CD4-positive, alpha-beta T cell (primary cell): ENCODE measurements around the gene SAMD4A. TPM values are rescaled to one million over a fixed set of nuclear protein-coding genes. Genes with fewer than 3 reads are reported as not detected.

Experiments
- ATAC-seq: fragments of 200-7000 bp; cut with Tn5 transposase; one replicate; pipeline ENCODE4 v1.10.0; 2022; ENCODE audit warnings: mild to moderate bottlenecking; ENCODE audit not compliant: poor library complexity
- CTCF ChIA-PET: fragments of 350-600 bp; sonication (Branson Sonifier 250); formaldehyde crosslinking; loops from one replicate; lab custom pipeline; 2021; ENCODE audit warnings: antibody characterized with exemption, inconsistent platforms; lab: Charles Lee
- POLR2A ChIA-PET: fragments of 350-600 bp; sonication (Branson Sonifier 250); formaldehyde crosslinking; loops from one replicate; lab custom pipeline; 2021; ENCODE audit warnings: antibody characterized with exemption, inconsistent platforms; lab: Charles Lee
- DNase-seq, 14 experiments: peaks; one replicate each; pipeline ENCODE4 v3.0.0-alpha.2; 2013 to 2020; ENCODE audit warnings: mixed read lengths in 2 of 14
- H3K27ac ChIP-seq, 2 donors: one replicate each; pipeline versions ENCODE4 v1.5.1 to v1.7.0; 2013; ENCODE audit warnings: low read length in 2 of 2, low read depth in 1 of 2, mild to moderate bottlenecking in 1 of 2
- H3K27me3 ChIP-seq, 2 experiments: 1 replicate in 1 of 2; 2 replicates in 1 of 2; pipeline versions ENCODE4 v1.6.1 to v1.7.0; 2013; ENCODE audit warnings: low read length in 2 of 2, control low read depth in 1 of 2, mild to moderate bottlenecking in 1 of 2, moderate library complexity in 1 of 2; ENCODE audit not compliant: insufficient read depth in 2 of 2, control insufficient read depth in 1 of 2
- H3K36me3 ChIP-seq: one replicate; pipeline ENCODE4 v1.6.1; 2013; ENCODE audit warnings: low read length, control low read depth; ENCODE audit not compliant: insufficient read depth
- H3K4me1 ChIP-seq: one replicate; pipeline ENCODE4 v1.6.1; 2013; ENCODE audit warnings: low read length, control low read depth; ENCODE audit not compliant: insufficient read depth
- H3K4me3 ChIP-seq: one replicate; pipeline ENCODE4 v1.5.1; 2013; ENCODE audit warnings: mild to moderate bottlenecking, low read length, moderate library complexity
- H3K9me3 ChIP-seq, 2 experiments: 1 replicate in 1 of 2; 2 replicates in 1 of 2; pipeline versions ENCODE4 v1.6.1 to v1.7.0; 2013; ENCODE audit warnings: low read length in 2 of 2, mild to moderate bottlenecking in 2 of 2, control low read depth in 1 of 2, moderate library complexity in 1 of 2; ENCODE audit not compliant: control insufficient read depth in 1 of 2, insufficient read depth in 1 of 2
- H3K27ac Mint-ChIP-seq: one replicate; pipeline ENCODE4 v1.8.0; 2020; ENCODE audit warnings: mixed read lengths
- H3K27me3 Mint-ChIP-seq: one replicate; pipeline ENCODE4 v1.8.0; 2021; ENCODE audit warnings: mixed read lengths
- H3K36me3 Mint-ChIP-seq: one replicate; pipeline ENCODE4 v1.8.0; 2021; ENCODE audit warnings: low read depth, mixed read lengths
- H3K4me1 Mint-ChIP-seq: one replicate; pipeline ENCODE4 v1.8.0; 2021; ENCODE audit warnings: low read depth, mixed read lengths
- H3K4me3 Mint-ChIP-seq: one replicate; pipeline ENCODE4 v1.8.0; 2020; ENCODE audit warnings: mild to moderate bottlenecking, mixed read lengths
- H3K9me3 Mint-ChIP-seq: one replicate; pipeline ENCODE4 v1.8.0; 2020; ENCODE audit warnings: mixed read lengths
- intact Hi-C, 2 experiments: fragments of 100-400 bp; cut with DNase I in 1 of 2; cut with micrococcal nuclease in 1 of 2; formaldehyde crosslinking; loops; one replicate each; pipeline versions ENCODE4 v1.15.1 to v1.9.0; 2023 to 2025; cut with DNase I, micrococcal nuclease
- total RNA-seq, 174 experiments: library from RNA in 2 of 174; stranded (reverse) in 2 of 174; gene quantifications; one replicate each; pipeline ENCODE4 v1.2.3 and lab custom pipeline; 2021 to 2026
- TF ChIP-seq, protein P1 (sequence below): fragments of 200-600 bp; IDR thresholded peaks from one replicate; pipeline ENCODE4 v1.8.0; 2022; ENCODE audit warnings: antibody characterized with exemption, mild to moderate bottlenecking

The SAMD4A gene
- total RNA-seq, 2 experiments from 2014 or later: 1.9 to 2.3 TPM

DNA sequence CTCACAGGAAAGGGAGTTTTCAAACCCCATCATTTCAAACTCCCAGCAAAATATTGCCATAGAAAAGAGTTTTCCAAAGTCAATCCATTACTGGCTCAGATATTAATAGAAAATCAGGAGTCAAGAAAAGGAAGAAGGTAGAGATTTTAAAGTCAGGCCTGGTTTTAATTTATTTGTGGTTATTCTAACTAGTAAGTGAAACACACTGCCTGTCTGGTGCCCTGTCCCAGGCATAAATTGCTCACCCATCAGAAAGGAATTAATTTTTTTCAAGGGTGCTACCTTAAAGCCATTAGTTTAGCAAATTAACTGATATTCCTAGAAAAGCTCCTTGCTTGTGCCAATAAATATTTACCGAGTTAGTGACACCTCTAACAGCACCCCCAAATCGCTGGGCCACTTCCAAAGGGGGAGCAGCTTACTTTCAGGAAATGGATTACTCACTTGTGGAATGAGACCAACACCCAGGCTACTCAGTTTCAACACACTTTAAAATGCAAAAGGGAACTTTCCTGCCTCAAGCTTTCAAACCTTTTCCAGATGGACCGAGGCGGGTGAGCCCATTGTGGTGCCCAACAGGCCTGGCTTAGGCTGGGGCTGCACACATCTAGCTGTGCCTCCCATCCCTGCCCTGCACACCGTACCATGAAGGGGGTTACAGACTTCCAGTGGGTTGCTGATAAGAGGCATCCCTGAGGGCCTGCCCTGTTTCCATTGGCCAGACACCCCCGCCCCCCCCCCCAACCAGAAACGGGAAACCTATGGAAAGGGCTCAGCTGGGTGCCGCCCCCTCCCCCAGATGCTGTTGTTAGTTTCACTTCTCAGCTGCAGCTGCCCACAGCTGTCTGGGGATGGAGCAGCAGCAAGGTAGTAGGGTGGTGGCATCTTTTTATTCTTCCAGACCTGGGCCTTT is 117.2 kb downstream of the SAMD4A start:
- Mint-ChIP-seq H3K36me3 (no peaks in the 10 kb centered on the region), H3K27ac (no peak overlapping the region), H3K4me1 (no peaks in the 10 kb centered on the region), H3K4me3 (no peak overlapping the region), H3K27me3 (no peaks in the 10 kb centered on the region), H3K9me3 (no peaks in the 10 kb centered on the region)
- Histone ChIP-seq H3K9me3 (no peaks in the 10 kb centered on the region), H3K27ac (no peak overlapping the region), H3K27me3 (no peaks in the 10 kb centered on the region), H3K36me3 (no peaks in the 10 kb centered on the region), H3K4me3 (no peak overlapping the region), H3K4me1 (no peaks in the 10 kb centered on the region)
- intact Hi-C loops: no loop called here
- ATAC-seq (no peak), DNase-seq (no peak)
- CTCF ChIA-PET: interaction anchor here (0.6 kb wide), 1 partner anchor 213 kb away, joined by 3 read pairs; no protein-coding TSS in a partner anchor
- TF ChIP-seq, protein P1, sequence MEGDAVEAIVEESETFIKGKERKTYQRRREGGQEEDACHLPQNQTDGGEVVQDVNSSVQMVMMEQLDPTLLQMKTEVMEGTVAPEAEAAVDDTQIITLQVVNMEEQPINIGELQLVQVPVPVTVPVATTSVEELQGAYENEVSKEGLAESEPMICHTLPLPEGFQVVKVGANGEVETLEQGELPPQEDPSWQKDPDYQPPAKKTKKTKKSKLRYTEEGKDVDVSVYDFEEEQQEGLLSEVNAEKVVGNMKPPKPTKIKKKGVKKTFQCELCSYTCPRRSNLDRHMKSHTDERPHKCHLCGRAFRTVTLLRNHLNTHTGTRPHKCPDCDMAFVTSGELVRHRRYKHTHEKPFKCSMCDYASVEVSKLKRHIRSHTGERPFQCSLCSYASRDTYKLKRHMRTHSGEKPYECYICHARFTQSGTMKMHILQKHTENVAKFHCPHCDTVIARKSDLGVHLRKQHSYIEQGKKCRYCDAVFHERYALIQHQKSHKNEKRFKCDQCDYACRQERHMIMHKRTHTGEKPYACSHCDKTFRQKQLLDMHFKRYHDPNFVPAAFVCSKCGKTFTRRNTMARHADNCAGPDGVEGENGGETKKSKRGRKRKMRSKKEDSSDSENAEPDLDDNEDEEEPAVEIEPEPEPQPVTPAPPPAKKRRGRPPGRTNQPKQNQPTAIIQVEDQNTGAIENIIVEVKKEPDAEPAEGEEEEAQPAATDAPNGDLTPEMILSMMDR: no peak
- POLR2A ChIA-PET: no interaction called here

DNA sequence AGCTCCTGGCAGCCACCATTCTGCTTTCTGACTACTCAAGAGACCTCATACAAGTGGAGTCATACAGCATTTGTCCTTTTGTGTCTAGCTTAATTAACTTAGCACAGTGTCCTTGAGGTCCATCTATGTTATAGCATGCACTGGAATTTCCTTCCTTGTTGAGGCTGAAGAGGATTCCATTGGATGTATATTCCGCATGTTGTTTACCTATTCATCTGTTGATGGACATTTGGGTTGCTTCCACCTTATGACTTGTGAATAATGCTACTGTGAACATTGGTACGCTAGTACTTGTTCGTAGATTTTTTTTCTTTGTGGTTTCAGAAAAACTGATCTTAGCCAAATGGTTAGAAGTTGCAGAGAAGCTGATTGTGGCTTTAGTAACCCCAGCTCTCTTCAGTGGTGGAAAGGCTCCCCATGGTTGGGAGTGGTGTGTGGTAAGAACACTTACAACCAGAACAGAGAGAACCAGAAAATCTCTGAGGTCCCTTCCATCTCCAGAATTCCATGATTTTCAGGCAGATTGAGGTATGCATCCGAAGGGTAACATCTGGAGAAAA is 118.4 kb downstream of the SAMD4A start:
- no peaks in the 10 kb centered on the region for H3K4me1 Mint-ChIP-seq
- ChIA-PET POLR2A (no interaction called here), CTCF (interaction anchor here (0.6 to 0.8 kb wide), 2 partner anchors 42 to 212 kb away, joined by 3 read pairs; no protein-coding TSS in a partner anchor)

DNA sequence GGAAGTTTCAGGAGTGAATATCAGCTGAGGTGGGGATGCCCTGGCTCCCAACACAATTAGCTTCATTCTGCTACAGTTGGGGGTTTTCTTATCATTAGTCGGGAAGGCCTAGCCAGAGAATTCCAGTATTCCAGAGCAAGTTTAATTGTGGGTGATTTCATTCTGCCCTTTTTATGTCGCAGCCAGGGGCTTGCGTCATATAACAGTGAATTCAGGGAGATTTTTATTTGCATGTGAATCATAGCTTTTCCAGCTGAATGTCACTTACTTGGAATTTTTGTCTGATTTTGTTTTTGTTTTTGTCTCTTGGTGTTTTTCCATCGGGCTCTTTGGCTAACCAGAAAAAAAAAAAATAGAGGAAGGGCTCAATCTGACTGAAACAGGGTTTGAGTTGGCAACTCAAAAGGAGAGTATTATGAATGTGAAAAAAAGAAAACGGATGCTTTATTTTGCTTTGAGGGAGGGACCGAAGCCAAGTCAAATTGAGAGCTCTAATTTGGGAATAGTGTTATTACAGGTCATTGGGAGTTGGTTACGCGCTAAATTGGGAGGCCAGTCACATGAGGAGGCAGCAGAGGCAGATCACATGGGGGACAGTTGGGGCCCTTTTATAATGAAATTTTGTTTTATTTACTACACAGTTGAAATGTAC is 119.4 kb downstream of the SAMD4A start:
- POLR2A ChIA-PET: no interaction called here
- Histone ChIP-seq H3K27me3 (no peaks in the 10 kb centered on the region), H3K27ac (no peak overlapping the region), H3K9me3 (no peaks in the 10 kb centered on the region), H3K4me3 (no peak overlapping the region), H3K4me1 (no peaks in the 10 kb centered on the region), H3K36me3 (no peaks in the 10 kb centered on the region)
- ATAC-seq (no peak), DNase-seq (no peak)
- TF ChIP-seq, protein P1: no peak
- H3K27ac Mint-ChIP-seq: no peak overlapping the region
- no peaks in the 10 kb centered on the region for H3K27me3 Mint-ChIP-seq
- no peaks in the 10 kb centered on the region for H3K4me1 Mint-ChIP-seq
- H3K4me3 Mint-ChIP-seq: no peak overlapping the region
- no peaks in the 10 kb centered on the region for H3K36me3 Mint-ChIP-seq
- intact Hi-C loops: no loop called here
- CTCF ChIA-PET: interaction anchor here (0.7 kb wide), 1 partner anchor 13 kb away, joined by 3 read pairs; no protein-coding TSS in a partner anchor
- no peaks in the 10 kb centered on the region for H3K9me3 Mint-ChIP-seq

More for the DNA sequence above, 118.4 kb downstream of the SAMD4A start:
- Mint-ChIP-seq H3K4me3 (no peak overlapping the region), H3K36me3 (no peaks in the 10 kb centered on the region), H3K9me3 (no peaks in the 10 kb centered on the region), H3K27ac (no peak overlapping the region), H3K27me3 (no peaks in the 10 kb centered on the region)
- Histone ChIP-seq H3K9me3 (no peaks in the 10 kb centered on the region), H3K36me3 (no peaks in the 10 kb centered on the region), H3K27ac (no peak overlapping the region), H3K27me3 (no peaks in the 10 kb centered on the region), H3K4me1 (no peaks in the 10 kb centered on the region), H3K4me3 (no peak overlapping the region)
- TF ChIP-seq, protein P1: no peak
- intact Hi-C loops: no loop called here
- no peak for ATAC-seq
- DNase-seq: no peak
